Inflammatory macrophage treated with lipopolysaccharide for 1 hour (primary cell): ENCODE data around the gene STKLD1.
"Not testable (repeated sequence)": the region's sequence is repeated elsewhere in the genome, so short reads cannot be mapped to it uniquely, and the experiment has no call there.

Experiments
- DNase-seq, 2 donors: peaks; one replicate each; pipeline ENCODE4 v3.0.0-alpha.2; 2020 to 2022

STKLD1 gene

DNA sequence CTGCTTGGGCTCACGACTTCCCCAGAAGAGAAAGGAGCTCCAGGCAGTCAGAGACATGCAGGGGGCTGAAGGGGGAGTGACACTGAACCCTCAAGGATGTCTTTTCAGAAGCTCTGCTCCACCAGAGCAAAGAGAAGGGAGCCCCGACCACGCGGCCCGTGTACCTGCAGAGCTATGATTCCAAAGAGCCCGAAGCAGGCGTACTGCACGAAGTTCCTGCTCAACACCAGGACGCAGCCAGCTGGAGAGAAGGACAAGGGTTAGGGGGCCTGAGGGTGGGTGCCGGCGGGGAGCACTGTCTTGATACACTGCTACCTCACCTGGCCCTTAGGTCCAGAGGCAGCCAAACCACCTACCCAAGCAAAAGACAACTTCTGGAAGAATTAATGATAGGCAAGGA, 9.7 kb upstream of the STKLD1 start:
- DNase-seq = no peak

DNA sequence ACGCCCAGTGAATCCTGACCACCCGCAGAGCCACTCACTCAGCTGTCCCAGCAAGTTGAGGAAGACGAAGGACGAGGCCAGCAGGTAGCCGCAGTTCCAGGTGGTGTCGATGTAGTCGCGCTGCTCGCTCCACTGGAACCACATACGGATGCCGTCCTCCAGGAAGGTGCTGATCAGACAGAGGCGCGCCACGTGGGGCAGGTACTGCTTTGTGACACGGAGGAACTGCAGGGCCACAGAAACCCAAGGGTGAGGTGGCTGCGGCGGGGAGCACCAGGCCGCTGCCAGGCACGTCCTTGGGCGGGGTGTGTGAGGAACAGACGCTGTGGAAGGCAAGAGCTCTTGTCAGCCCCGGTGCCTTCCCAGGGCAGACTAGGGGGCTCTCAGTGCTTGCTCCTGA, 8.9 kb upstream of the STKLD1 start:
- no peak for DNase-seq

DNA sequence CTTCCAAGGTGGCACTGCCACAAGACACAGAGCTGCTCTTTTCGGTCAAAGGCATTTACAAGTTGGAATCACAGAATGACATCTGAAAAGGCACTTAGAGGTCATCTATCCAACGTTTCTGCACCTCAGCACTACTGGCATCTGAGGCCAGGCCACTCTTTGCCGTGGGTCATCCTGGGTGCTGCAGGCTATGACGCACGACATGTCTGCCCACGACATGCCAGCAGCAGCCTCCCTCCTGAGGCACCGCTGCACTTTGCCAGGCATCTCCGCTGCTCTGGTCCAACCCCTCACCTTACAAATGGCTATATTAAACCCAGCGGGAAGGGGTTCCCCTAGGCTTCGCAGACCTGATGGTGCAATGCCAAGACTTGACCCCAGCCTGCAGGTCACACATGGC, 8.4 kb upstream of the STKLD1 start:
- no peak for DNase-seq

DNA sequence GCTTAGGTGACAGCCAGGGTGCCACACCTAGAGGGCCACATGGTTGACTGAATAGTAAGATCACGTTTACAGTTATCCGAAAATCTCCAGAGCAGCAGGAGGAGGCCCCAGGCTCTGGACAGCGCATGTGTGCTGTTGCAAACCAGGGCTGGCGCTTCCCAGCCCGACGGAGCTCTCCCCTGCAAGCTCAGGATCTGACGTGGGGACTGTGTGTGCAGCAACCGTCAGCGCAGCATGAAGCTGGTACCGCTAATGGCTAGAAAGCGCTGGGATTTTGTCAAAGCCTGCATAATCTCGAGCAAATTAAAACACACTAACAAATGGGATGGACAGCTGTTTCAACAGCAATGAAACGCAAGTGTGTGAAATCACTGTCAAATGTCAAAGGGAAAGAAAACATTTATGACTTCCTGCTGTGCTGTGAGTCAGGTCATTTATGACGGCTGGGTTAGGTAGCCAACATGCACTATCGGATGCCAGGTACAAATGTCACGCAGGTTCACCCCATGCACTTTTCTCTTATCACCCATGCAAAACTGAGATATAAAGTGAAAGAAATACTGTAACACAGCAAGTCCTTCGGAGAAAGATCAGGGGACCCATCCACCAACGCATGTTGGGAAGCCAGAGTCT, 7.8 kb upstream of the STKLD1 start:
- DNase-seq = no peak

- DNase-seq = no peak
Measured at GRCh38 chr9:133369422-133369821, 6.7 kb upstream of the STKLD1 start.

GRCh38 chr9:133369933-133370332, 6.2 kb upstream of the STKLD1 start:
- DNase-seq = no peak

DNA sequence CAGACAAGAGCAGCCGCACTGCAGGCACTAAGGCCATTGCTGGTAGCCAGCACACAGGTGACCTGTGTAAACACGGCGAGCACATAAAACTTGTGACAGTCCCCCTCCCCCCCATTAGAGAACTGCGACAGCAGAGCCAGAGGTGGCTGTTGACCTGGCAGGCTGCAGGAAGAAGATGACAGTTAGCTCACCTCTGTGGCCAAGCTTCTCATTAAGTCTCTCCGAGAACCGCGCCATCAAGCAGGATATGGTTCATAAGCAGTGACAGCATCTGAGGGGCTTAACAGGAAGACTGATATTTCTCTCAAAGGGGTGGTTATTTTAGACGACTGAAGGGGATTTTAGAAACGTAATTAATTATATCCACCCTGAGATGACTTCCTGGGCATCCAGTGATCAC, 5.5 kb upstream of the STKLD1 start:
- DNase-seq = no peak

DNA sequence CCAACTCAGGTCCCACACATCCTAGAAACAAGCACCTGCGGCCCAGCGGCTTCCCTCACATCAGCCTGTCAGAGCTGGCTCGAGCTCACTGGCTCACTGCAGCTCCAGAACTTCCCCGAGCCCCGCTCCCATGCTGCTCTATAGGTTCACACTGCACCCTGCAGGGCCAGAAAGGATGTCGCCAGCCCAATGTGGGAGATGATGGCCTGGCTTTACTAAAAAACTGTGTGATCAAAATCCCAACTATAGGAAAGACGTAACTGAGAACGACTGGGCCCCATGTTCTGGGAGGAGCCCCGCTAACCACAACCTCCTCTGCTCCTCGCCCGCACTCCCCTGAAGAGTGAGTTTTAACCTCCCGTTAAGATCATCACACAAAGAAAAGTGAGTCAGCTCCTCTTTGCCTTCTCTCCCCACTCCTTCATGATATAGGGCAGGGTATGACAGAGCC, 4.9 kb upstream of the STKLD1 start:
- peak in 1 of 2 donors; percentile 8 for DNase-seq

DNA sequence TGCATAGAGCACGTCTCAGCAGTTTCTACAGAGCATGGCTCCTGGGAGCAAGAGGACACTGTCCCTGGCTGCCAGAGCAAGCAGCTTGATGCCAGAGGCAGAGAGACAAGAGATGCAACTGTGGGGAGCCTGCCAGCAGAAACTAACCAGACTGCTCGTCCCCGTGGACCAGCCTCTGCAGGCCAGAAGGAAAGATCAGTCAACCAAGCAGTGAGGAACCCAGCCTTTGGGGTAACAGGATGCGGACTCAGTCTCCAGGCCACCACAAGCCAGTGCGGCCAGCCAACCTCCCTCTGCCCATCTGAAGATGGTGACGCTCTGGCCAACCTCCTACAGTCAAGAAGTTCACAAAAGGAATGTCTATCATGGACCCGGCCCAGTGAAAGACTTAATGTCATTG, 4.0 kb upstream of the STKLD1 start:
- DNase-seq = no peak

DNA sequence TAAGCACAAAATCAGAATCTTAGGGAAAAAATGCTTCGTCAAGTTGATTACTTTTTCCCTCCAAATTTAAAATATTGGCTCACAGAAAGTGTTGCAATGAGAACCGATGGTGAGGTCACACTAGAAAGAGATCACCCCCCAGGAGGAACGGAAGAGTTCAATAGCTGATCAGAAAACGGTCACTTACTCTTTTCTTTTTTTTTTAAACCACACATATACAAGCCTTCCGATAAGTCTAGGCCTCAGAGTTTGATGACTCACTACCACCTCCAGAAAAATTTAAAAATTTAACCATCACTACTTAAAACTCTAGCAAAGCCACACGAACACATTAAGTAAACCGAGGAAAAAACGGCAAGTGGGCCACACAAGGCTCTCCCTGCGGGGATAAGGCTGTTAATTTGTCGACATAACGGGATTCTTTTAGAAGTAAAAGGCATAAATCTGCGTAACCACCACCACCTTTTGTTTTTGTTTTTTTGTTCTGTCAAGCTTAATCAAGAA, 1.5 kb upstream of the STKLD1 start:
- DNase-seq = peak; percentile 33 to 54

DNA sequence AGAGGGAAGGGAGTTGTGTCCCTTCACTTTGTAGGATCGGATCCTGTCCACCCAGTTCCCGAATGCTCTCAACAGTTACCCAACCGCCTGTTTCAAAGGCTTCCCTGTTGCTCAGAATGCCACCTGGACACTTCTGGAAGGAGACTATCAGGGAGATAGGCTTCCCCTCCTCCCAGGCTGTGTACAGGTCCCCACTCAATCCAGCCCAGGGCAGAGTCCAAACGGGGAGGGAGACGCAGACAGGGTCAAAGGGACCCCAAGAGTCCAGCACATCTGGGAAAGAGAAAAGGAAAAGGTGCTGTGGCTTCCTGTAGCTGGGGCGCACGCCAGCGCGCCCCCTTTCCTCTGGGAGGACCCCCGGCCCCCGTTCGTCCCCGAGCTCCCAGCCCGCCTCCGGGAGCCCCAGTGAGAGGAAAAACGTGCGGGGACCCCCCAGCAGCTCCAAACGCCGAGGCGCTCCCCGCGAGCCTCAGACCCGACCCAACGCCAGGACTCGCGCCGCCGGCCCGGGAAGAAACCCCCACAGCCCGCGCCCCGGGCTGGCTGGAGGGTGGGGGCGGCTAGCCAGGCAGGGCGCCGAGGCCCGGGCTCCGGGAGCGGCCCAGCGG, 946 bp upstream of the STKLD1 start:
- peak; percentile 16 to 29 for DNase-seq

DNA sequence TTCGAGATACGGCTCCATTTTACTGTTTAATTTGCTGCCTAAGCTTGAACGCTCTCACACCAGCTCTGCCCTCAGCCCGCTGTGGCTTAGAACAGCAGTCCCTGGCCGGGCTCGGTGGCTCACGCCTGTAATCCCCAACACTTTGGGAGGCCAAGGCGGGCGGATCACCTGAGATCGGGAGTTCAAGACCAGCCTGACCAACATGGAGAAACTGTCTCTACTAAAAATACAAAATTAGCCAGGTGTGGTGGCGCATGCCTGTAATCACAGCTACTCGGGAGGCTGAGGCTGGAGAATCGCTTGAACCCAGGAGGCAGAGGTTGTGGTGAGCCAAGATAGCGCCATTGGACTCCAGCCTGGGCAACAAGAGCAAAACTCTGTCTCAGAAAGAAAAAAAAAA, 1.1 kb downstream of the STKLD1 start:
- DNase-seq = not testable (repeated sequence)

DNA sequence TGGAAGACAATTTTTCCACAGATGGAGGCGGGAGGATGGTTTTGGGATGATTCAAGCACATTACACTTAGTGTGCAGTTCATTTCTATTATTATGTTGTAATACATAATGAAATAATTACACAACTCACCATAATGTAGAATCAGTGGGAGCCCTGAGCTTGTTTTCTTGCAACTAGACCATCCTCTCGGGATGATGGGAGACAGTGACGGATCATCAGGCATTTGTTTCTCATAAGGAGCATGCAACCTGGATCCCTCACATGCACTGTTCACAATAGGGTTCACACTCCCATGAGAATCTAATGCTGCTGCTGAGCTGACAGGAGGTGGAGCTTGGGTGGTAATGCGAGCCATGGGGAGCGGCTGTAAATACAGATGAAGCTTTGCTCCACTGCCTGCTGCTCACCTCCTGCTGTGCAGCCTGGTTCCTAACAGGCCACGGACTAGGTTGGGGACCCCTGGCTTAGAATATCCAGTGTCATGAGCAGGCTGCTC, 1.6 kb downstream of the STKLD1 start:
- DNase-seq = no peak

GRCh38 chr9:133378408-133378962, 2.3 kb downstream of the STKLD1 start:
- no peak for DNase-seq

GRCh38 chr9:133379153-133380086, 3.3 kb downstream of the STKLD1 start:
- DNase-seq = no peak

- no peak for DNase-seq
Measured at GRCh38 chr9:133380734-133381133, 4.6 kb downstream of the STKLD1 start.

GRCh38 chr9:133382507-133383141, 6.5 kb downstream of the STKLD1 start:
- DNase-seq = no peak

- no peak for DNase-seq
Measured at GRCh38 chr9:133383438-133383837, 7.3 kb downstream of the STKLD1 start.

DNA sequence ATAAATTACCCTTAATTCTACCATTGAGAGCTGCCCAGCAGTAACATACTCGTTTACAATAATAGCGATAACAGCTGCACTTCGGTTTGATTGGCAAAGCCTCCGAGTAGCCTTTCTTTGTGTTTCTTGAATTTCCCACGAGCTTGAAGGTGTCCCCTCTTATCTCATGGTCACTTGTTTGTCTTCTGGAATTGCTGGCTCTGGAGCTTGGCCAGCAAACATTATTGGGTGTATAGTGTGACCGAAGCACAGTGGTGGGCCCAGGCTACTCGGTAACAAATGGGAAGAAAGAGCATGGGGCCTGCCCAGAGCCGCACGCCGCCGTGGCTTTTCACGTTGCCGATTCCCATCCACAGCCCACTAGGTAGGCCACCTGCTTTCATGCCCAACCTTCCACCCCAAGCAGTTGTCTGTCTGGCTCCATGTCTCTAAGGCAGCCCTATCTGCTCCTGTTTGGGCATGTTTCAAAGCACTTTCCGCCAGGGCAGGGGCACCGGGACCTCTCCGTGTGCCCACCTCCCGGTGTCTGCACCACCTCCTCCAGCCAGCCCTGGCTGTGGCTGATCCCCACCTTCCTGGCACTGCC, 8.7 kb downstream of the STKLD1 start:
- no peak for DNase-seq

- no peak for DNase-seq
Measured at GRCh38 chr9:133385452-133385851, 9.3 kb downstream of the STKLD1 start.

DNA sequence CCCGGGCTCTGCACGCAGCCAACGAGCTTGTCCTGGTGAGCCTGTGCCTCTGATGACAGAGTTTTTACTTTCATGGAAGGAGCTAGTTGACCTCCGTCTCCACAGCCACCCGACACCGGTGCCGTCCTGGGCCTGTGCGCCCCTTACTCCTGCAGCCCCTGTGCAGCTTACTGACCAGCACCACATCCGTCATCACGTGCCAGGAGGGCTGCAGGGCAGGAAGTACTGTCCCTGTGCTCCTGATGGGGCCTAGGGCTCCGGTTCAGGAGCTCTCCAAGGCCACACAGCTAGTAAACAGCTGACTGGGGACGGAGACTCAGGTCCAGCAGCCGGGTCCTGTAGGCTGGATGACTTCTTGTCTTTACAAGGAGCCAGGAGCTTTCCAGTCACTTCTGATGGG, 10.2 kb downstream of the STKLD1 start:
- DNase-seq = no peak

DNA sequence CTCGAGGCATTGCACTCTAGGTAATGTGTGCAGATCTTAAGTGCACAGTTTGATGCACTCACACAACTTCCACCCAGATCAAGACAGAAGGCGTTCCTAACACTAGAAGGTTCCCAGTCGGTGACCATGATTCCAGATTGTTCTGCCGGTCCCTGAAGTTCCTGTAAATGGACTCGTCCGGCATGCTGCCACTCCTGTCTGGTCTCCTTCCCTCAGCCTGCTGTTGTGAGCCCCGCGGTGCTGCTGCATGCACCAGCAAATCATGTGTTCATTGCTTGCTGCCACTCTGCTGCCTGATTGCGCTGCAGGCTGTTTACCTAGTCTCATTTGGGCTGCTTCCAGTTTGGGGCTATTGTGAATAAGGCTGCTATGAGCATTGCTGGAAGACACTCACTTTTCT, 11.5 kb downstream of the STKLD1 start:
- DNase-seq = no peak
